Measurements from ENCODE around the gene MED13L.

MED13L gene

DNA sequence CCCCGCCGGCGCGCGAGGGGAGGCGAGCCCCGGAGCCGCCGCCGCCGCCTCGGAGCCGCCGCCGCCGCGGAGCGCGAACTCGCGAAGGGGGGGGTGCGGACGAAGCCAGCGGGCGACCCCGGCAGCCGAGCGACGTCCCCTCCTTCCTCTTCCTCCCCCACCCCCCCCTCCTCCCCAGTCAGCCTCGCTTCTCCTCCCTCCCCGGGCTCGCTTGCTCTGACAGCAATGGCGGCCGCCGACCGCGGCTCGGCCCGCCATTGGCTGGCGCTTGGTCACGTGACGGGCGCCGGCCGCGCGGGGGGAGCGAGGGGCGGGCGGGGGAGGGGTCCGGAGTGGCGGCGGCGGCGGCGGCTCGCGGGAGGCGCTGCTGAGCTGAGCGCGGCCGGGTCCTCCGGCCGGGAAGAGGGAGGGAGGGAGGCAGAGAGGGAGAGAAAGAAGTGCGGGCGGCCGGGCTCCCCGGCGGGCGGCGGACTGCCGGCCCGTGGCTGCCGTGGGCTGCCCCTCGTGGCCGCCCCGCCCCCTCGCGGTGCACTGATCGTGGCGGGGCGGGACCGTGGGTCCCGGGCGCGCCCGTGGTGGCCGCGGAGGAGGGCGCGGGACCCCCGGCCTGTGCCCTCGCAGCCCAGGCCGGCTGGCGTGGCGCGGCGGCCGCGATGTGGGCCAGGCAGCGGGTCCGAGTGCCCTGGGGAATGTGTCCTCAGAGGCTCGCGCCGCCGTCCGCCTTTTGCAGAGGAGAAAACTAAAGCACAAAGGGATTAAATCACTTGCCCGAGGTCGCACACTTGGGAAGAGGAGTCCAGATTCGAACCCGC, at the start of gene MED13L:
Gene MED13L (minus strand): TSS at position 227 of the 812 bp plus-strand sequence. CDS start 562 bp downstream, outside the sequence.
- peak; percentile 85 for DNase-seq
- Histone ChIP-seq H3K27me3 (ENCODE audit: insufficient read depth, low read depth, severe bottlenecking) (no peaks in the 10 kb centered on the region), H3K36me3 (no peaks in the 10 kb centered on the region), H3K4me3 (ENCODE audit: low read depth, low read length) (peak within 1 kb of the TSS; percentile 94), H3K9me3 (ENCODE audit: severe bottlenecking) (no peaks in the 10 kb centered on the region), H3K27ac (peak within 1 kb of the TSS; percentile 69)
- TF ChIP-seq, protein P1, sequence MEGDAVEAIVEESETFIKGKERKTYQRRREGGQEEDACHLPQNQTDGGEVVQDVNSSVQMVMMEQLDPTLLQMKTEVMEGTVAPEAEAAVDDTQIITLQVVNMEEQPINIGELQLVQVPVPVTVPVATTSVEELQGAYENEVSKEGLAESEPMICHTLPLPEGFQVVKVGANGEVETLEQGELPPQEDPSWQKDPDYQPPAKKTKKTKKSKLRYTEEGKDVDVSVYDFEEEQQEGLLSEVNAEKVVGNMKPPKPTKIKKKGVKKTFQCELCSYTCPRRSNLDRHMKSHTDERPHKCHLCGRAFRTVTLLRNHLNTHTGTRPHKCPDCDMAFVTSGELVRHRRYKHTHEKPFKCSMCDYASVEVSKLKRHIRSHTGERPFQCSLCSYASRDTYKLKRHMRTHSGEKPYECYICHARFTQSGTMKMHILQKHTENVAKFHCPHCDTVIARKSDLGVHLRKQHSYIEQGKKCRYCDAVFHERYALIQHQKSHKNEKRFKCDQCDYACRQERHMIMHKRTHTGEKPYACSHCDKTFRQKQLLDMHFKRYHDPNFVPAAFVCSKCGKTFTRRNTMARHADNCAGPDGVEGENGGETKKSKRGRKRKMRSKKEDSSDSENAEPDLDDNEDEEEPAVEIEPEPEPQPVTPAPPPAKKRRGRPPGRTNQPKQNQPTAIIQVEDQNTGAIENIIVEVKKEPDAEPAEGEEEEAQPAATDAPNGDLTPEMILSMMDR (IDR thresholded peaks at IDR 0.05; ENCODE audit: low read depth, low read length): 0 out of 2 replicates have a peak, but pooled peaks have one; percentile 18

DNA sequence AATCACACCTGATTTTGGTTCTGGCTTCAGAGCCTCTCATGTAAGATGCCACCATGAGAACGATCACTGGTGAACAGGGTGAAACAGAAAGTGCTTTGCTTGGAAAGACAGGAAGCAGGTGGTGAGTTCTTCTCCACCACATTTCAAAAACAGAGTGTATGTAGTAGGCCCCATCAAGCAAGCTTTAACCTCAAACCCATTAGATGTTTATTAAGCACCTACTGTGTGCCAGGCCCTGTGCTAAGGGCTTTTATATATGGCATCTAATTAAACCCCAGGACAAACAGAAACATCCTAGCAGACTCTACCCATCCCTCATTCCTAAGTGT, 47.8 kb upstream of the MED13L start:
- Histone ChIP-seq H3K27ac (no peak overlapping the region), H3K36me3 (no peaks in the 10 kb centered on the region), H3K27me3 (ENCODE audit: insufficient read depth, low read depth, severe bottlenecking) (no peaks in the 10 kb centered on the region), H3K4me3 (ENCODE audit: low read depth, low read length) (no peak overlapping the region), H3K9me3 (ENCODE audit: severe bottlenecking) (no peaks in the 10 kb centered on the region)
- no peak for DNase-seq
- TF ChIP-seq, protein P1 (IDR thresholded peaks at IDR 0.05; ENCODE audit: low read depth, low read length): no peak

DNA sequence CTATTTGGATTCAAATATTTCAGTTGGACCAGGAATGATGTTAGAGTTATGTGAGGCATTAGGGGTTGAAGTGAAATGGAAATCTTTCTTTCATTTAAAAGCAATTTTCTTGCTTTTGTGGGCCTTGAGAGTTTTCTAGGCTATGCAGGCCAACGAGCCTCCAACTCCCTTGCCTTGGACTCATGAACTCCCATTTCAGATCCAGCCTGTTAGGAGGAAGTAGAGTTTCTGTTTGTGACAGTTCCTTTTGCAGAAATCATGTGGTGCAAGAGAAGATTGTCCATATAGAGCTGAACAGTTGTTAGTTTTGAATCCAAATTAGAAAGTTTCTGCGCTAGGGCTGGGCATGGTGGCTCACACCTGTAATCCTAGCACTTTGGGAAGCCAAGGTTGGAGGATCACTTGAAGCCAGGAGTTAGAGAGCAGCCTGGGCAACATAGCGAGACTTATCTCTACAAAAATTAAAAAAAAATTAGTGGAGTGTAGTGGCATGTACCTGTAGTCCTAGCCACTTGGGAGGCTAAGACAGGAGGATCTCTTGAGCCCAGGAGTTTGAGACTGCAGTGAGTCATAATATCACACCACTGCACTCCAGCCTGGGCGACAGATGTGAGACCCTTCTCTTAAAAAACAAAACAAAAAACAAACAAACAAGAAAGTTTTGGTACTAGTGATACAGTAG, 47.3 kb upstream of the MED13L start:
- no peak for DNase-seq
- TF ChIP-seq, protein P1 (IDR thresholded peaks at IDR 0.05; ENCODE audit: low read depth, low read length): no peak
- H3K4me3 ChIP-seq (ENCODE audit: low read depth, low read length): no peak overlapping the region
- no peaks in the 10 kb centered on the region for H3K36me3 ChIP-seq
- H3K9me3 ChIP-seq (ENCODE audit: severe bottlenecking): no peaks in the 10 kb centered on the region
- H3K27ac ChIP-seq: no peak overlapping the region
- H3K27me3 ChIP-seq (ENCODE audit: insufficient read depth, low read depth, severe bottlenecking): no peaks in the 10 kb centered on the region

DNA sequence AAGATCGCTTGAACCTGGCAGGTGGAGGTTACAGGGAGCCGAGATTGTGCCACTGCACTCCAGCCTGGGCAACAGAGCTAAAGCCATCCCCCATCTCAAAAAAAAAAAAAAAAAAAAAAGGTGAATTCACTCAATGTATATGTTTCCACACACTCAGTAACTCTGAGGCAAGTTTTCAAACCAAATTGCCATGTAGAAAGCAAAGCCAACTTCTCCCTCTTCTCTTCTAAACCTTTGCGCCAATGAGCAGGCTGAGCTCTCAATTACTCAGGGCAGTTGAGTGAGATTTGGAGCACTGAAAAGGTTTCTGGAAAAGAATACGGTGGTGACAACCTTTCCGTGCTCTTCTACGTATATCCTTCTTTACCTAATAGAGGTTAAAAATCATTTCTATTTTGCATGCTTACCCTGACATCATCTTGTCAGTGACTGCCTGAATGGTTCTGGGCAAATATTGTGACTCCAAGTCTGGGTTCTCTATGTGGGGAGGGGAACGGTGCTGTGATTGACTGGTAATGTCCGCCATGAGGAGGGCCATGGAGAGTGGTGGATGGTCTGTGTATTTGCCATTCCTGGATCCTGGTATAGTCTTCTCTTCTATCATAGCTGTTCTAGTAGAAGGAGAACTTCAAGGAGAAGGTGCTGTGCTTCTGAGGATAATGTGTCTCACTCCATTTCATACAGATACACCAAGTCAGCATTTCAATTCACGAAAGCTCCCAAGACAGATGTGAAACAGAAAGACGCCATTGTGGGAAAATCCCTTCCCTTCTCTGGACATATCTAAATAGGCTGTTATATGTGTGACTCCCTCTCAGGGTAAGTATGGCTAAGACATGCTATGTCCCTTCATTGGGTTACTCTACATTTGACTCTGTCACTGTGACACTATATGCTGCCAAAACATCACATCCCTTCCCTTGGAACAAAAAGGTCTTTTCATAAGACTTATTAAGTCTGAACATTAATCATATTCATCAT, 46.2 kb upstream of the MED13L start:
- Histone ChIP-seq H3K9me3 (ENCODE audit: severe bottlenecking) (no peaks in the 10 kb centered on the region), H3K27ac (no peak overlapping the region)

DNA sequence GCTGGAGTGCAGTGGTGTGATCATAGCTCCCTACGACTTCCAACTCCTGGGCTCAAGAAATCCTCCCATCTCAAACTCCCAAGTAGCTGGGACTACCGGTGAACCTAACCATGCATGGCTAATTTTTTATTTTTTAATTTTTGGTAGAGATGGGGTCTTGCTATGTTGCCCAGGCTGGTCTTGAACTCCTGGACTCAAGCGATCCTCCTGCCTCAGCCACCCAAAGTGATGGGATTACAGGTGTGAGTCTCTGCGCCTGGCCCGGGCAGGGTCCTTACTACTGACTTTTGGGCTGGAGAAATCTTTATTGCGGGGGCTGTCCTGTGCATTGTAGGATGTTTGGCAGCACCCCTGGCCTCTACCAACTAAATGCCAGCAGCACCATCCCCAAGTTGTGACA, 44.4 kb upstream of the MED13L start:
- TF ChIP-seq, protein P1 (IDR thresholded peaks at IDR 0.05; ENCODE audit: low read depth, low read length): no peak
- Histone ChIP-seq H3K9me3 (ENCODE audit: severe bottlenecking) (no peaks in the 10 kb centered on the region), H3K4me3 (ENCODE audit: low read depth, low read length) (no peak overlapping the region), H3K27me3 (ENCODE audit: insufficient read depth, low read depth, severe bottlenecking) (no peaks in the 10 kb centered on the region), H3K36me3 (no peaks in the 10 kb centered on the region), H3K27ac (no peak overlapping the region)
- no peak for DNase-seq

More for the DNA sequence above, 46.2 kb upstream of the MED13L start:
- DNase-seq: no peak
- Histone ChIP-seq H3K27me3 (ENCODE audit: insufficient read depth, low read depth, severe bottlenecking) (no peaks in the 10 kb centered on the region), H3K36me3 (no peaks in the 10 kb centered on the region), H3K4me3 (ENCODE audit: low read depth, low read length) (no peak overlapping the region)
- TF ChIP-seq, protein P1 (IDR thresholded peaks at IDR 0.05; ENCODE audit: low read depth, low read length): no peak
